Activated CD4-positive, alpha-beta T cell treated with anti-CD3 and anti-CD28 coated beads, Interleukin-2, amount 50 U/mL, for 16 hours (primary cell): ENCODE results near the gene SP7.
"Not testable (repeated sequence)": the region's sequence is repeated elsewhere in the genome, so short reads cannot be mapped to it uniquely, and the experiment has no call there.

Experiments
- DNase-seq: peaks from one replicate; pipeline ENCODE4 v3.0.0-alpha.2; 2020

The SP7 gene

DNA sequence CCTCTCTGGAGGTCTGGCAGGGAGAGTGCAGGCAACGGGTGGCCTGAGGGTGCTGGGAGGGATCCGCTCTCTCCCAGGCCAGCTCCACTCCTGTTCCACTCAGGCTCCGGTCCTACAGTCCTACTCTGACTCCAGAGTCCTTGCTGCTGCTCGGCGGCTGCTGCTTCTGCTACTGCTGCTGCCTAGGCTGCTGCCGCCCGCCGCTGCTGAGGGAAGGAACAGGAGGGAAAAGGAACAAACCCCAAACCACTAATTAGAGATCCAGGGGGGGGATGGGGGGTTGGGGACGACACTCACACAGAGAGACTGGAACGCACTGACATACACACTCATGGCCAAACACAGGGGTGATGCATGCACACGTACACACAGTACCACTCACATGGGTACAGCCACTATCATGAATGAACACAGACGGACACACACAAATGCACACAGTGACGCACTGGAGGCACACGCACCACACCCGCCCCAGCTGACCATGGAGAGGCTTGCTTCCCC, at the start of gene SP7:
TSS of gene SP7 (minus strand) at position 174 of the 501 bp plus-strand sequence. CDS start 708 bp downstream, outside the sequence.
- no peak for DNase-seq

DNA sequence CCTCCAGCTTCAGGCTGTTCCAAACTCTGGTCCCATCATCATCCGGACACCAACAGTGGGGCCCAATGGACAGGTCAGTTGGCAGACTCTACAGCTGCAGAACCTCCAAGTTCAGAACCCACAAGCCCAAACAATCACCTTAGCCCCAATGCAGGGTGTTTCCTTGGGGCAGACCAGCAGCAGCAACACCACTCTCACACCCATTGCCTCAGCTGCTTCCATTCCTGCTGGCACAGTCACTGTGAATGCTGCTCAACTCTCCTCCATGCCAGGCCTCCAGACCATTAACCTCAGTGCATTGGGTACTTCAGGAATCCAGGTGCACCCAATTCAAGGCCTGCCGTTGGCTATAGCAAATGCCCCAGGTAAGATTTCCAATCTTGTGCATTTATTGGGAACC, 47.1 kb upstream of the SP7 start:
- no peak for DNase-seq

DNA sequence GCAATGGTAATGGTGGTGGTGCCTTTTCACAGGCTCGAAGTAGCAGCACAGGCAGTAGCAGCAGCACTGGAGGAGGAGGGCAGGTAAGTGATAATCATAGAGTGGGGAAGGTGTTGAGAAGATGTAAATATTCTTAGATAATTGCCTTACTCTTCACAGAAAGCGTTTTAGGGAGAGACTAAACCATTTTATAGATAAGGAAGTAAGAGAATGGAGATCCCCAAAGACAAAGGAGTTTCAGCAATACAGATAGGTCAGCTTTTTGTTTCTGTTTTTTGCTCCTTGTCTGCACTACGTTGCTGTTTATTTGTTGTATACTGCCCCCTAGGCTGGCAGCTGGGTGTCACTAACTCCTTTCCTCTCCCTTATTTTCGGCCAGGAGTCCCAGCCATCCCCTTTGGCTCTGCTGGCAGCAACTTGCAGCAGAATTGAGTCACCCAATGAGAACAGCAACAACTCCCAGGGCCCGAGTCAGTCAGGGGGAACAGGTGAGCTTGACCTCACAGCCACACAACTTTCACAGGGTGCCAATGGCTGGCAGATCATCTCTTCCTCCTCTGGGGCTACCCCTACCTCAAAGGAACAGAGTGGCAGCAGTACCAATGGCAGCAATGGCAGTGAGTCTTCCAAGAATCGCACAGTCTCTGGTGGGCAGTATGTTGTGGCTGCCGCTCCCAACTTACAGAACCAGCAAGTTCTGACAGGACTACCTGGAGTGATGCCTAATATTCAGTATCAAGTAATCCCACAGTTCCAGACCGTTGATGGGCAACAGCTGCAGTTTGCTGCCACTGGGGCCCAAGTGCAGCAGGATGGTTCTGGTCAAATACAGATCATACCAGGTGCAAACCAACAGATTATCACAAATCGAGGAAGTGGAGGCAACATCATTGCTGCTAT, 45.8 kb upstream of the SP7 start:
- peak; percentile 66 for DNase-seq

DNA sequence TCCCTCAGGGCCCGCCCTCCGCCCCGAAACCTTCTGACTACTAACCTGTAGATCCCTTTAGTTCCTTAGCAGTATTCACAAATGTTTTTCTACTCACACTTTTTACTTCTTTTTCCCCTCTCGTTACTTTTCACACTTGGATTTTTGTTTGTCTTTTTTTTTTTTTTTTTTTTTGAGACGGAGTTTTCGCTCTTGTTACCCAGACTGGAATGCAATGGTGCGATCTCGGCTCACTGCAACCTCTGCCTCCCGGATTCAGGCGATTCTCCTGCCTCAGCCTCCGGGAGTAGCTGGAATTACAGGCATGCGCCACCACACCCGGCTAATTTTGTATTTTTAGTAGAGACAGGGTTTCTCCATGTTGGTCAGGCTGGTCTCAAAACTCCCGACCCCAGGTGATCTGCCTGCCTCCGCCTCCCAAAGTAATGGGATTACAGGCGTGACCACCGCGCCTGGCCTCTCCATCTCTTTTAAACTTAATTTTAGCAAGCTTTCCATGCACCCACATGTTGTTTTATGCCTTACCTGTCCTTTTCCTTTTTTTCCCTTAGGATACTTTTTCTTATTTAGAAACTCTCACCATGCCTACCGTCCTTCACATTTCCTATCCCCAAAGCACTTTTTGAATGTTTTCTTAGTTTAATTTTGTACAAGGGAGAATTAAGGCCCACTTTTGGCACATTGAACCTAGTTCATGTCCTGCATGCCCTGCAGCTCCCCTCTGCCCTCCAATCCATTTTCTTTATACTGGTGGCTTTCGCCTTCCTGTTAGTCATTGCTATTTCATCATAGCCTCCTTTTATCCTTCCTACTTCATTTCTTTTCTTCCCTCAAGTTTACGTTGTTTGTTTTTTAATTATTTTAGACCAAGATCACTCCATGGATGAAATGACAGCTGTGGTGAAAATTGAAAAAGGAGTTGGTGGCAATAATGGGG, 44.9 kb upstream of the SP7 start:
- peak; percentile 25 for DNase-seq

DNA sequence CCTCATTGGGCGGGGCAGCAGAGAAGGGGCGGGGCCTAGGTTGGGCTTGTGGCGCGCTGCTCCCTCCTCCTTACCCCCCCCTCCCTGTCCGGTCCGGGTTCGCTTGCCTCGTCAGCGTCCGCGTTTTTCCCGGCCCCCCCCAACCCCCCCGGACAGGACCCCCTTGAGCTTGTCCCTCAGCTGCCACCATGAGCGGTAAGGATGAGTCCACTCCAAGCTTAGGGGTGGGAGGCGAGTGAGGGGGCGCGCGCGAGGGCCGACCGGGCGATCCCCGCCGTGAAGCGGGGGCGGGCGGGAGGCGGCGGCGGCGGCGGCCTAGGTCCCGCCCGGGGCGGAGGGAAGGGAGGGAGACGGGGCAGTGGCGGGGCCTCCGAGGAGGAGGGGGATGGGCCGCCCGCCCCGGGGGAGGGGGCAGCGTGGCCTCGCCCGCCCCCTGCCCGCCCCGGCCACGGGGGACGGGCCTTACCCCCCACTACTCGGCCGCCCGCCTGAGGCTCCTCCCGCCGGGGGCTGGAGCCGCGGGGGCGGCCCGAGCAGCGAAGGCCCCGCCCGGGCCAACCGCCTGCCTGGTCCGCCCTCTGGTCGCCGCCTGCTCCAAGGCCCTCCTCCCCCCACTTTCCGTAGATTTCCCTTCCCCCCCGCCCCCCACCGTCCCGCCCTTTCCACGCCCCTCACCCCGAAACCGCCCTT, 44.1 kb upstream of the SP7 start, which contains the start of gene SP1:
TSS of gene SP1 (plus strand) at position 73 of the 690 bp plus-strand sequence. CDS start at position 189, 116 bp downstream.
- peak; percentile 91 for DNase-seq

DNA sequence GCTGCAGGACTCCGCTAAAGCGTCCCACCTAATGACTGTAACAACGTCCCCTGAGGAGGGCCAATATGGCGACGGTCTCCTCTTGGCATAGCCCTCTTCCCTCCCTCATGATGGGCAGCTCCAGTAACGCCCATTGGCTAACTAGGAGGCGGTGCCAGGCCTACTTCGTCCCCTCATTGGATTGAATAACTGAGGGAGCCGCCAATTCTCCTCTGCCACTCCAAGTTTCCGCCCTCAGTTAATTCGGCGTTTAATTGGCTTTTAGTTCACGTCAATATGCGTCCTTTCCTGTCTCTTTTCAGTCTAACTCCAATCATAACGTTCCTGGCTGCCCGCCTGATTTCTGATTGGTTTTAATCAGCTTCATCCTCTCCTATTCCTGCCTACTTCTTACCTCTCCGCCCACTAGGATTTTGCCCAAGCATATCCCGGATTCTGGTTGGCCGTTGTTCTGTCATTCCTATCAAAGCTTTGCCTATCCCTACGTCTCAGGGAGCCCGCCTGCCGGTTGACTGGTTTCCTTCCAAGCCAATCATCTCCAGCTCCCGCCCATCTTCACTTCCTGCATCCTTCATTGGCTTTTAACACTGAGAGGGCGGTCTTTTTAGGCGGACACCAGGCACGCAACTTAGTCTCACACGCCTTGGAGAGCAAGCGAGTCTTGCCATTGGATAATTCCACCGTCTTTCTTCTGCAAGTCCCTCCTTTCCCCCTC, 43.4 kb upstream of the SP7 start:
- DNase-seq, result peak; percentile 100

DNA sequence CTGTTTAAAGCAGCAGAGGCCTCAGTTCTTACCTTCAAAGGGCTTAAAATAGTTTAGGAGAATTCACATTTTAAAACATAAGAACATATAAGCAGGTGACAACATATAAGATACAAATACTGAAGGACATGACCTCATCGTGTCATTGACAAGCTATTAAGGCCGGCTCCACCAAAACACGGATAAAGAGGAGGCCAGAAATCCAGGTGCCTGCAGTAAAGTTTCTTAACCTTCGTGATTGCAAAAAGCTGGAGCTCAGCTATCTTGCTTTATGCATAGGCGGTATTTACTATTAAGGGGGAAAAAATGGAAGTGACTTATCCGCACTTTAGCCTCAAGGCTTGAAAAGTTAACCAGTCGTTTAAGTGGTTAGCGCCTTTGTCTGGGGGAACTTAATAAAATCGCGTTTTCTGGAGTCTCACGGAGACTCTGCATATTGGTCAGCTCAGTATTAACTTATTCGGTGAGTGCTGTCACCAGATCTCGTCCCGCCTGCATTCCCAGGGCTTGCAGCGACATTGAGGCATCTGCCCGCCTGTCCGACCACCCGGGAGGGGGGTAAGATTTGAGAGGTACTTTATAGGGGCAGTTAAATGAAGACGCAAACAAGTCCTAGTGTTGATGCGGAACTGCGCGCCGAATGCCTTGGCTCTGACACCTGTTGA, 42.7 kb upstream of the SP7 start:
- no peak for DNase-seq

DNA sequence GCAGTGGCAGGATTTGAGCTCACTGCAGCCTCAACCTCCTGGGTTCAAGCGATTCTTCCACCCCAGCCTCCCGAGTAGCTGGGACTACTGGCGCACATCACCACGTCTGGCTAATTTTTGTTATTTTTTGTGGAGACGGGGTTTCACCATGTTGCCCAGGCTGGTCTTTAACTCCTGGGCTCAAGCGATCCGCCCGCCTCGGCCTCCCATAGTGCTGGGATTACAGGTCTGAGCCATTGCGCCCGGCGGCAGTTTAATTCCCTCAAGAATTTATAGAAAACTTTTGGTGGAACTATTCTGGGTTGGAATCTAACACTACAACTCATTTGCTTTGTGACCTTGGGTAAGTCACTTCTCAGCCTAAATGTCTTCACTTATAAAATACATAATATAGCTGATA, 42.1 kb upstream of the SP7 start:
- DNase-seq, result no peak

DNA sequence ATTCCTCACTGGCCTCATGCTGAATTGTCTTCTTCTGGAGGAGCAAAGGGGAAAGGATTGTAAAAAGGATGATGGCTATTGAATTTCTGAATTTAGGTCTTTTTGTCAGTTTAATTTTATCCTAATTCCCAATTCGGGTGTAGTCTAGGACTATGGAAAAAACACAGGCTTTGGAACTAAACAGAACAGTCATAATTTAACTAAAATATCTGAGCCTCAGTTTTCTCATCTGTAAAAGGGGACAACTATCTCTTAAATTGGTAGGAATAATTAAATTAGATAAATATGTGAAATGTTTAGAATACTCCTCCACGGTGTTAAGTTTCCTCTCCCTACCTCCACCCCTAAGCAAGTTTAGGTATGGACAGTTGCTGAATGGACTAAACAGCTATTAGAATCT, 40.6 kb upstream of the SP7 start:
- DNase-seq, result no peak

DNA sequence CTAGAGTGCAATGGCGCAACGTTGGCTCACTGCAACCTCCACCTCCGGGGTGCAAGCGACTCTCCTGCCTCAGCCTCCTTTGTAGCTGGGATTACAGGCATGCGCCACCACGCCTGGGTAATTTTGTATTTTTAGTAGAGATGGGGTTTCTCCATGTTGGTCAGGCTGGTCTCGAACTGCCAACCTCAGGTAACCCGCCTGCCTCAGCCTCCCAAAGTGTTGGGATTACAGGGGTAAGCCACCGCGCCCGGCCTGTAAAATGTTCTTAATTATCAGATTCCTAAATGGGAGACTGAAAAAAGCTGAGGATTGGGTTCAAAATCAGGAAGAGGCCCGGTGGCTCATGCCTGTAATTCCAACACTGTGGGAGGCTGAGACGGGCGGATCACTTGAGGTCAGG, 38.1 kb upstream of the SP7 start:
- DNase-seq, result not testable (repeated sequence)

DNA sequence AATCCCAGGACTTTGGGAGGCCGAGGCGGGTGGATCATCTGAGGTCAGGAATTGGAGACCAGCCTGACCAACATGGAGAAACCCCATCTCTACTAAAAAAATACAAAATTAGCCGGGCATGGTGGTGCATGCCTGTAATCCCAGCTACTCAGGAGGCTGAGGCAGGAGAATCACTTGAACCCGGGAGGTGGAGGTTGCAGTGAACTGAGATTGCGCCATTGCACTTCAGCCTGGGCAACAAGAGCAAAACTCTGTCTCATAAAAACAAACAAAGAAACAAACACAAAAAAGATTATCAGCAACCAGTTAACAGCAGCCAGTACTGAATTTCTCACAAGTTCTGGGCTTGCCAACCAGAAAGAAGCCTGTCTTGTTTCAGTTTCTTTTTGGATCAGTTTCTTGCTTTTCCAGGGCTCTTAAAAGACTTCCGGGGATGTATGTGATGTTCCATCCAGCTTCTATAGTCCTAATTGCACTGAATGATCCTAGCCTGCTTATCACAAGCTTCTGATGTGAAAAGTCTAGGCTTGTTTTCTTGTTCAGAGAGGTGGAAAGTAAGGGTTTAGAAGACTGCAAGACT, 37.5 kb upstream of the SP7 start:
- DNase-seq, result not testable (repeated sequence)

DNA sequence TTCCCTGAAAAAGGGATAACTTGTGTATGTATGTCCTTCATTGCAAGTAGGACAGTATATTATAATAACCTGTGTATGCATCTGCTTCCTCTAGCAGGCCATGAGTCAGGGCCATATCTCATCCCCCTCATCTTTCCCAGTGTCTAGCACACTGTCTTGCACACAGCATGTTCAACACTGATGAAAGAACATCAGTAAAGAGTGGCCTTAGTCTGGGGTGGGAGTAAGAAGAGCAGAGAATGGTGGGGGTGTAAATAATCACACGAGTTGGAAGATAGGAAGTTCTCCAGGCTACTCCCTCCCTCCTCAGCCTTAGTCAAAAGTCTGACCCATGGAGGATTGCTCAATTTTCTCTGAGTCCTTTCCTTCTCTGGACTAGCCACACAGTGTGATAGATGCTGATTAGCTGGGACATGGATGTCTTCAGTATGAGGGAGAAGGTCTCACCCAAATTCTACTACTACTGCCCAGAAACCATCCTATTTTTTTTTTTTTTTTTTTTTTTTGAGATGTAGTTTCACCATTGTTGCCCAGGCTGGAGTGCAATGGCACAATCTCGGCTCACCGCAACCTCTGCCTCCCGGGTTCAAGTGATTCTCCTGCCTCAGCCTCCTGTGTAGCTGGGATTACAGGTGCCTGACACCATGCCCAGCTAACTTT, 29.2 kb upstream of the SP7 start:
- DNase-seq, result no peak

DNA sequence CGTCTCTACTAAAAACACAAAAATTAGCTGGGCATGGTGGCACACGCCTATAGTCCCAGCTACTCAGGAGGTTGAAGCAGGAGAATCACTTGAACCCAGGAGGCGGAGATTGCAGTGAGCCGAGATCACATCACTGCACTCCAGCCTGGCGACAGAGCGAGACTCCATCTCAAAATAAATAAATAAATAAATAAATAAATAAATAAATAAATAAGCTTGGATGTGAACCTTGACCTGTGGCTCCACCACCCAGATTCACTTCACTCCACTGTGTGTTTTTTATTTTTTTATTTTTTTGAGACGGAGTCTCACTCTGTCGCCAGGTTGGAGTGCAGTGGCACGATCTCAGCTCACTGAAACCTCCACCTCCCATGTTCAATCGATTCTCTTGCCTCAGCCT, 25.5 kb upstream of the SP7 start:
- DNase-seq, result not testable (repeated sequence)

DNA sequence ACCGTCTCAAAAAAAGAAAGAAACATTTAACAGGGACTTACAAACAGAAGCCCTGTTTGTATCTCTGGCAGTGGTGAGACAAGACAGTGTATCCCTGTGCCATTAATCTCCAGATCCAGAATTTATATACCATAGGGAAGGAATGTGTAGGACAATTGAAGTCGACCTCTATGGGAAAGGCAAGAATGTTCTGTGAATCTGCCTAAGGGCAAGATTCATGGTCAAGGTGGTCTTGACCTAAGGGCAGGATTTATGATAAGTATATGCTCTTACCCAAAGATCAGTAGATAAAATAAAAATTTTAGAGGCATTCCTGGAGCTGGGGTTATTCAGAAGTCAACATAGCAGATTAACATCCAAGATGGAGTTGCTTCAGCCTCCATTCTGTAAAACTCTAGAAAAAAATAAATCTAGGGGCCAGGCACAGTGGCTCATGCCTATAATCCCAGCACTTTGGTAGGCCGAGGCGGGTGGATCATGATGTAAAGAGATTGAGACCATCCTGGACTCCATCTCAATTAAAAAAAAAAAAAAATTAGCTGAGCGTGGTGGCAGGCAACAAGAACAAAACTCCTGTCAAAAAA, 22.8 kb upstream of the SP7 start:
- no peak for DNase-seq

DNA sequence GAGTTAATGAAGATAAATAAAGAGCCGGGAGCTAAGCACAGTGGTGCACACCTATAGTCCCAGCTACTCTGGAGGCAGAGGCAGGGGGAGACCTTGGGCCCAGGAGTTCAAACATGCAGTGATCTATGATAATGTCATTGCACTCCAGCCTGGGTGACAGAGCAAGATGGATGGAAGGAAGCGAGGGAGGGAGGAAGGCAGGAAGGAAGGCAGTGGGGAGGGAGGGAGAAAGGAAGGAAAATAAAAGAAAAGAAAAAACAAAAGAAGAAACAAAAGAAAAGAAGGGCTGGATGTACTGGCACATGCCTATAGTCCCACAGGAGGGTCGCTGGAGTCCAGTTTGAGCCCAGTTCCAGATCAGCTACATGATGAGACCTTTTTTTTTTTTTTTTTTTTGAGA, 19.0 kb upstream of the SP7 start:
- DNase-seq, result no peak

DNA sequence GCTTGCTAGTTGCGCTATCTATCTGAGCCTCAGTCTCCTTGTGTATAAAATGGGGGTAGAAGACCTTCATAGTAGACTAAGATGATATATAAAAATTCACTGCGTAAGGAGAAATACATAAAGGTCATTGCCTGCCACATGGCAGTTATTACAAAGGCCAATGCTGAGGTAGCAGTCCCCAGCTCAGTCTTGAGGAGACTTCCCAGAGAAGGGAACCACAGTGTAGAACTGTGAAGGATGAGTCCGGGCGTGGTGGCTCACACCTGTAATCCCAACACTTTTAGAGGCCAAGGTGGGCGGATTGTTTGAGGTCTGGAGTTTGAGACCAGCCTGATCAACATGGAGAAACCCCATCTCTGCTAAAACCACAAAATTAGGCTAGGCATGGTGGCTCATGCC, 17.1 kb upstream of the SP7 start:
- no peak for DNase-seq

DNA sequence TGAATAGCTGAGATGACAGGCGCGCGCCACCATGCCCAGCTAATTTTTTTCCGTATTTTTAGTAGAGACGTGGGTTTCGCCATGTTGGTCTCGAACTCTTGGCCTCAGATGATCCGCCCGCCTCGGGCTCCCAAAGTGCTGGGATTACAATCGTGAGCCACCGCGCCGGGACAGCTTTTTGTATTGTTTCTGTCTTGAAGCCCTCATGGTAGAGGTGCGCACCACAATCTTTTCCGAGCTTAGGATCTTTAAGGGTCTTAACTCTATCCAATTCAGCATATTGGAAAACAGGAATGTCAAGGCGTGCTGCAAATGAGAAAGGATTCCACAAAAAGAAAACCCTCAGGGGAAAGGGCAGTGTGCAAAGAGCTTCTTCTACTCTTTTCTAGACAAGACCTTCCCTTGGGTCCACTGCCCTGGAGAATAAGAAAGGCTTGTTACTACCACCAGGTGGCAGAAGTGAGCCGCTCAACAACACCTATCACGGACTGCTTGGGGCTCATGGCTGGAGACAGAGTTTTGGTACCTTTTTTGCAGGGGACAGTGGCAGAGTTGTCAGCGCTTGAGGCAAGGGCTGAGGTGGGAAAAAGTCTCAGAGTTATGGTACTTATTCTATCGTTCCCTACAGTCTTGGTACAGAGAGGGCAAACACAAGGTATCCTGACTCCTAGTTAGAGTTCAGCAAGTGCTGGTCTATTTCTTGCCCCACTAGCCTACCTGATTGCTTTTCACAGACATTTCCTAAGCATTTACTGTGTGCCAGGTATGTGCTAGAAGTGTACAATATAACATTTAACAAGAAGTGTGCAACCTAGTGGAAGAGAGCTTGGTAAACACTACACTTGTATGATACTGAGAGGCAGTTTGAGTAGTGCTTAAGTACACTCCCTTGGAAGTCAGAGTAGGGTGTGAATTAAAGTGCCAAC, 16.4 kb upstream of the SP7 start:
- DNase-seq, result peak; percentile 89

DNA sequence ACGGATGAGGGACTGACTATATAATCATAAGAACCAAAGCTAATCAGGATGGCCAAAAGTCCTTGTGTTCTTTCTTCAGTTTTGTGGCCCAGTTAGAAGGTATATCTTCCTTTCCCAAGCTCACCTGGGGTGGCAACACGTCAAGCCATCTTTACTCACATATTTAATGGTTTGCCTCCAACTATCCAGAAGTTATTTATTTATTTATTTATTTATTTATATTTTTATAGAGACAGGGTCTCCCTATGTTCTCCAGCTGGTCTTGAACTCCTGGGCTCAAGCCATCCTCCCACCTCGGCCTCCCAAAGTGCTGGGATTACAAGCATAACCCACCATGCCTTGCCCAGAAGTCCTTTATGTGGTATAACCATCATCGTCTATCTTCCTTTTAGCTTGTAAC, 11.8 kb upstream of the SP7 start:
- no peak for DNase-seq

DNA sequence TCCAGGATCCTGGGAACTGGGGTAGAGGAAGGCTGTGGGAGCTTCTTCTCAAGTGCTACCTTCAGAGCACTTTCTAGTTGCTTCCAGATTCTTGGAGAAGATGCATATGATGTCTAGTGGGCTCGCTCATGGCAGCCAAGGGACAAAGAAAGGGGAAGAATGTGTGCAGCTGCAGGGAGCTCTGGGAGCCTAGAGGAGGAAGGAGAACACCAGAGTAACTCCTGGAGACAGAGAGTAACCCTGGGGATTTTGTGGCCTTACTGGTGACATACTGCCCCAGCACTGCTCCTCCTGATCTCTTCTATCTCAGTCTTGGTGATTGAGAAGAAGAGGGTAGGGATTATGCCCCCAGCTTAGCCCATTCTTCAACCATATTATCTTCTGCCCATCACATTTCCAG, 10.3 kb upstream of the SP7 start:
- no peak for DNase-seq
